GM12878 (cell line): ENCODE results near the gene B4GALNT2.

Source experiments
- BRCA1 ChIP-seq: IDR thresholded peaks from 2 replicates; pipeline ENCODE4 v1.6.1; 2011; ENCODE audit warnings: low read depth, low read length, improper control_type of control experiment
- EP300 ChIP-seq, 2 experiments: fragments of 150-350 bp in 1 of 2; IDR thresholded peaks; 2 replicates each; pipeline ENCODE4 v1.6.1; 2011 to 2012; ENCODE audit warnings: low read depth in 2 of 2, low read length in 2 of 2, borderline replicate concordance in 1 of 2, improper control_type of control experiment in 1 of 2, inconsistent platforms in 1 of 2; ENCODE audit not compliant: control insufficient read depth in 1 of 2
- EZH2 ChIP-seq: IDR thresholded peaks from 2 replicates; pipeline ENCODE4 v1.6.1; 2012; ENCODE audit warnings: low read depth, mild to moderate bottlenecking, control low read depth, inconsistent platforms, low read length, borderline replicate concordance; ENCODE audit not compliant: control insufficient read depth
- JUNB ChIP-seq: IDR thresholded peaks from 2 replicates; pipeline ENCODE4 v1.6.1; 2016; ENCODE audit warnings: antibody characterized with exemption, mild to moderate bottlenecking
- KAT2A ChIP-seq: conservative IDR thresholded peaks from 2 replicates; pipeline ENCODE4 v1.6.1; 2011; ENCODE audit warnings: low read depth, low read length; ENCODE audit not compliant: control insufficient read depth
- SIN3A ChIP-seq: IDR thresholded peaks from 2 replicates; pipeline ENCODE4 v1.6.1; 2012; ENCODE audit warnings: low read depth, low read length, improper control_type of control experiment
- TCF7 ChIP-seq: IDR thresholded peaks from 2 replicates; pipeline ENCODE4 v1.6.1; 2014; ENCODE audit warnings: antibody characterized with exemption, borderline replicate concordance
- ZZZ3 ChIP-seq: IDR thresholded peaks from 2 replicates; pipeline ENCODE4 v1.6.1; 2011; ENCODE audit warnings: low read depth; ENCODE audit not compliant: control insufficient read depth, insufficient read length
- TF ChIP-seq, protein P1 (sequence below): fragments of 450-650 bp; IDR thresholded peaks from 2 replicates; pipeline ENCODE4 v1.6.1; 2017; ENCODE audit warnings: antibody characterized with exemption, mild to moderate bottlenecking, moderate library complexity
- TF ChIP-seq, protein P2 (sequence below), 3 experiments: IDR thresholded peaks in 2 of 3; conservative IDR thresholded peaks in 1 of 3; 2 replicates each; pipeline ENCODE4 v1.5.1; 2011; ENCODE audit warnings: low read depth in 3 of 3, low read length in 3 of 3, mild to moderate bottlenecking in 3 of 3, control low read depth in 2 of 3, moderate library complexity in 2 of 3, inconsistent platforms in 1 of 3, mixed read lengths in 1 of 3; ENCODE audit not compliant: control insufficient read depth in 2 of 3, insufficient read depth in 1 of 3; ENCODE audit errors: extremely low read depth in 1 of 3
- TF ChIP-seq, protein P3 (sequence below): IDR thresholded peaks from 2 replicates; pipeline ENCODE4 v1.6.1; 2012; ENCODE audit warnings: low read depth, low read length, improper control_type of control experiment

DNA sequence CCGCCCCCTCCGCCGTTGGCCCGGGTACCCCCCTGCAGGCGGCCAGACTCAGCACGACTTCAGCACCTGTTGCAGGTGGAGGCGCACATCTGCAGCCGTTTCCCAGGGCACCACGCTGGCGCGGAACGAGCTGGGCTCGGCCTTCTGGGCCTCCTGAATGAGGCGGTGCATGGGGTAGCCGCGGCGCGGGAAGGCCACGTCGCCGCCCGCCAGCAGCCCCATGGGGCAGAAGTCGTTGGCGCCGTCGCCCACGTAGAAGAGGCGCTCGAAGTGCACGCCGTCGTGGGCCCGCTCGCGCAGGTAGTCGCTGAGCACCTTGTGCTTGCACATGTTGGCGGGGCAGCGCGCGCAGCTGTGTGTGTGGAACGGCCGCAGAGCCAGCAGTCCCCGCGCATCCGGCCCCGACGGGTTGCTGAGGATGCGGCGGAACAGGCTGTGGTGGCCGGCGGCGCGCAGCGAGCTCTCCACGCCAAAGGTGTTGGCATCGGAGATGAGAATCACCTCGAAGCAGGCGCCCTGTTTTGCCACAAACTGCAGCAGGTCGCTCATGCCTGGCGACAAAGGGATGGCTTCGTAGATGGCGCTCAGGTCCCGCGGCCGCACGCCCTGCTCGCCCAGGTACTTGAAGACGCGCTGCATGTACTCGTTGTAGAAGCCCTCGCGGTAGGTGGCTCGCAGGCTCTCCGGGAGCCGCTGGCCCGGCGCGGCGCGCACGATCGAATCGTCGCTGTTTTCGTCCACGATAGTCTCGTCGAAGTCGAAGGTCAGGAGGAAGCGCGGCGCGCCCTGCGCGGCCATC lies 91.8 kb downstream of the B4GALNT2 start:
- TF ChIP-seq, protein P1, sequence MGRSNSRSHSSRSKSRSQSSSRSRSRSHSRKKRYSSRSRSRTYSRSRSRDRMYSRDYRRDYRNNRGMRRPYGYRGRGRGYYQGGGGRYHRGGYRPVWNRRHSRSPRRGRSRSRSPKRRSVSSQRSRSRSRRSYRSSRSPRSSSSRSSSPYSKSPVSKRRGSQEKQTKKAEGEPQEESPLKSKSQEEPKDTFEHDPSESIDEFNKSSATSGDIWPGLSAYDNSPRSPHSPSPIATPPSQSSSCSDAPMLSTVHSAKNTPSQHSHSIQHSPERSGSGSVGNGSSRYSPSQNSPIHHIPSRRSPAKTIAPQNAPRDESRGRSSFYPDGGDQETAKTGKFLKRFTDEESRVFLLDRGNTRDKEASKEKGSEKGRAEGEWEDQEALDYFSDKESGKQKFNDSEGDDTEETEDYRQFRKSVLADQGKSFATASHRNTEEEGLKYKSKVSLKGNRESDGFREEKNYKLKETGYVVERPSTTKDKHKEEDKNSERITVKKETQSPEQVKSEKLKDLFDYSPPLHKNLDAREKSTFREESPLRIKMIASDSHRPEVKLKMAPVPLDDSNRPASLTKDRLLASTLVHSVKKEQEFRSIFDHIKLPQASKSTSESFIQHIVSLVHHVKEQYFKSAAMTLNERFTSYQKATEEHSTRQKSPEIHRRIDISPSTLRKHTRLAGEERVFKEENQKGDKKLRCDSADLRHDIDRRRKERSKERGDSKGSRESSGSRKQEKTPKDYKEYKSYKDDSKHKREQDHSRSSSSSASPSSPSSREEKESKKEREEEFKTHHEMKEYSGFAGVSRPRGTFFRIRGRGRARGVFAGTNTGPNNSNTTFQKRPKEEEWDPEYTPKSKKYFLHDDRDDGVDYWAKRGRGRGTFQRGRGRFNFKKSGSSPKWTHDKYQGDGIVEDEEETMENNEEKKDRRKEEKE: no peak
- no peak for TF ChIP-seq BRCA1
- TF ChIP-seq ZZZ3: no peak
- no peak for TF ChIP-seq TCF7
- no peak for TF ChIP-seq EP300 (IDR thresholded peaks at IDR 0.05; ENCODE audit: borderline replicate concordance in 1 of 2, control insufficient read depth in 1 of 2, low read depth in 2 of 2, low read length in 2 of 2)
- no peak for TF ChIP-seq EZH2
- TF ChIP-seq SIN3A: no peak
- no peak for TF ChIP-seq KAT2A
- TF ChIP-seq, protein P2, sequence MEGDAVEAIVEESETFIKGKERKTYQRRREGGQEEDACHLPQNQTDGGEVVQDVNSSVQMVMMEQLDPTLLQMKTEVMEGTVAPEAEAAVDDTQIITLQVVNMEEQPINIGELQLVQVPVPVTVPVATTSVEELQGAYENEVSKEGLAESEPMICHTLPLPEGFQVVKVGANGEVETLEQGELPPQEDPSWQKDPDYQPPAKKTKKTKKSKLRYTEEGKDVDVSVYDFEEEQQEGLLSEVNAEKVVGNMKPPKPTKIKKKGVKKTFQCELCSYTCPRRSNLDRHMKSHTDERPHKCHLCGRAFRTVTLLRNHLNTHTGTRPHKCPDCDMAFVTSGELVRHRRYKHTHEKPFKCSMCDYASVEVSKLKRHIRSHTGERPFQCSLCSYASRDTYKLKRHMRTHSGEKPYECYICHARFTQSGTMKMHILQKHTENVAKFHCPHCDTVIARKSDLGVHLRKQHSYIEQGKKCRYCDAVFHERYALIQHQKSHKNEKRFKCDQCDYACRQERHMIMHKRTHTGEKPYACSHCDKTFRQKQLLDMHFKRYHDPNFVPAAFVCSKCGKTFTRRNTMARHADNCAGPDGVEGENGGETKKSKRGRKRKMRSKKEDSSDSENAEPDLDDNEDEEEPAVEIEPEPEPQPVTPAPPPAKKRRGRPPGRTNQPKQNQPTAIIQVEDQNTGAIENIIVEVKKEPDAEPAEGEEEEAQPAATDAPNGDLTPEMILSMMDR (IDR thresholded peaks at IDR 0.05 in 2 of 3, conservative IDR thresholded peaks at IDR 0.05 in 1 of 3; ENCODE audit: control insufficient read depth in 2 of 3, extremely low read depth in 1 of 3, insufficient read depth in 1 of 3, low read depth in 3 of 3, low read length in 3 of 3): no peak
- no peak for TF ChIP-seq JUNB
- TF ChIP-seq, protein P3, sequence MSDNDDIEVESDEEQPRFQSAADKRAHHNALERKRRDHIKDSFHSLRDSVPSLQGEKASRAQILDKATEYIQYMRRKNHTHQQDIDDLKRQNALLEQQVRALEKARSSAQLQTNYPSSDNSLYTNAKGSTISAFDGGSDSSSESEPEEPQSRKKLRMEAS: no peak
